Stimulated activated CD8-positive, alpha-beta memory T cell treated with anti-CD3 and anti-CD28 coated beads, Interleukin-2, amount 100 ng/mL, for 48 hours (primary cell): ENCODE data around the gene EPHB3.
"Not testable (repeated sequence)": the region's sequence is repeated elsewhere in the genome, so short reads cannot be mapped to it uniquely, and the experiment has no call there.

Source experiments
- DNase-seq, 2 donors: peaks; one replicate each; pipeline ENCODE4 v3.0.0-alpha.2; 2020; ENCODE audit warnings: low read depth in 2 of 2

The EPHB3 gene

GRCh38 chr3:184598574-184598927 is 37.0 kb downstream of the EPHB3 start:
- no peak for DNase-seq

GRCh38 chr3:184599143-184599542 is 37.6 kb downstream of the EPHB3 start:
- DNase-seq, result no peak

- DNase-seq, result no peak
Measured at GRCh38 chr3:184600685-184601377, 39.2 kb downstream of the EPHB3 start.

DNA sequence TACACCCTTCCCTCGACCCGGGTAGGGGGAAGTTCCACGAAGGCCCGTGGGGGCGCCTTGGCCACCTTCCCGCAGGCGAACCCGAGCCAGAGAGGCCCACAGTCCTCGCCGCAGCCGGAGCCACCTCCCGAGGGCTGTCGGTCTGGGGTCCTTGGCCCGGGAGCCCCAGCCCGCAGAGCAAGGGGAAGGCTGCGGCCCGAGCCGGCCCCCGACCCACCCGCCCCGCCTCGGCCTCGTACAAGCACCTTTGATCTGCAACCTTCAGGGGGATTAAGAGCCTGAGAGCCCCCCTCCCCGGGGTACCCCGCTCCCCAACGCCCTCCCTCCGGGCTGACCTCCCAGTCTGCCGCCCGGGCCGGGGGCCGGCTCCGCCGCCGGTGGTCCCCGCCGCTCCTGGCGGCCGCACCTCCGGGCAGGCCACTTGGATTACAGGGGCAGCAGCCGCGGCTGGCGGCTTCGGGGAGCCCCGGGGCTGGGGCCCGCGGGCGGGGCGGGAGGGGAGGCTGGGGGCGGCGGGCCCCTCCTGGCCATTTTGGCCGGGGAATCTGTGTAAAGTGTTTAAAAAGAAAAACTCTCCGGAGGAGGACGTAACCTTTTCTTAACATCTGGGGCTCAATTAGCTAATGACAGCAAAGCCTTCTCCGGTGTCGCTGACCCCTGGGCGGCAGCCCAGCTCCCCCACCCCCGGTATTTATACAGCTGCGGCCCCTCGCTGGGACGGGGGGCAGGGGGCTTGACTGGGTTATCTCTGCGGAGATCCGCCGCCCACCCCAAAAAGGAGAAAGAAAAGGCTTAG is 40.2 kb downstream of the EPHB3 start:
- DNase-seq, result no peak

DNA sequence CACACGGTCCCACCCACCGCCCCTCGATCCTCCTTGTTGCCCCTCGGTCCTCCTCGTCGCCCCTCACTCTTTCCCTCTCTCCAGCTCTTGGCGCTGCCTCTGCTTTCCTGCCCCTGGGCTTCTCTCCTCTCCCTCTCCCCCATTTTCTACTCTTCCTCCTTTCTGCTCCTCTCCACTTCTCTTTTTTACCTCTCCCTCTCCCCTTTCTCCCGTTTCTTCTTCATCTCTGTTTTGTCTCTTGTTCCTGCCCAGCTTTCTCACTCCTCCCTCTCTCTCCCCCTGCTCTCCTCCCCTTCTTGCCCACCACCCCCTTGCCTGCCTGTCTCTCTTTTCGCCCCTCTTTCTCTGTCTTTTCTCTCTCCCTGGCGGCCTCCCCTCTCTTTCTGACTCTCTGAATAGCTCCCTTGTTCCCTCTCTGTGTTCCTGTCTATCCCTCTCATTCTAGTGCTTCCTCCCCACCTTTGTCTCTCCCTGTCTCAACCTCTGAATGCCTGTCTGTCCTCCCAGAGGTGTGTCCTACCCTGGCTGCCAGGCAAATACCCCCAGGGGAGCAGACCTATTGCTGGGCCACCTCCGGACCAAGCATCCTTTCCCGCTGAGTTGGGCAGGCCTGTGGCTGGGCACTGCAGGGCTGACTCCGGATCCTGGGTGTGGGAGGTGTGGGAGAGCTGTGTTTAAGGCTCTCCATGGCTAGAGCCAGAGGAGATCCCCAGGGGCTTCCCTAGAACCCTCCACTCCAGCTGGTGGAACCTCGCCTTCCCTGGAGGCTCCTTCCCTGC is 41.0 kb downstream of the EPHB3 start:
- no peak for DNase-seq

GRCh38 chr3:184603151-184604030 is 41.8 kb downstream of the EPHB3 start:
- no peak for DNase-seq

- no peak for DNase-seq
Measured at GRCh38 chr3:184604039-184604601, 42.5 kb downstream of the EPHB3 start.

DNA sequence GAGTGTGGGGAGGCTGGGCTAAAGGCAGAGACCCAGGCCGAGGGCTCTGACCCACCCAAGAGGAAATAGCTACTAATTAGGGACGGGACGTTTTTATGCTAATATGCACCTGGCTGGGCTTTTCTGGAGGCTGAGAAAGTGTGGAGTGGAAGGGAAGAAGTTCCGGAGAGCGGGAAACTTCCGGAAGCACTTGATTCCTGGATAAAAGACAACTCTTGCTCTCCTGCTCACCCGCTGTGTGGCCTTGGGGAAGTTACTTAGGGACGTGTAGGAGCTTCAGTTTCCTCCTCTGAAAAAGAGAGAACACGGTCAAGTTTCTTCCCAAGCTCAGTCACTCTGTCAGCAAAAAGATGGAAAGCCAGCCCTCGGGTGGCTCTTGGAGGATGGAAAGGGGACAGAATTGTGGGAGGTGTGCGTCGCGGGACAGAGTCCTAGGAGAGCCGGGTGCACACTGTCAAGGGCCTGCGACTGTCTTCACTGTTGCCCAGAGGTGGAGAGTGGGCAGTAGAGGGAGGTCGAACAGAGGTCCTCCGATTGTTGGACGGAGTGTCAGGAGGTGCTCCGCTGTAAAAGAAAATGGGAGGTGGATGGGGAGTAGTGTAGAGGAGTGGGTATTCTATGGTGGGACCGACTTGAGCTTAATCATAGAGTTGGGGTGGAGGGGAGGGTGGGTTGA is 43.2 kb downstream of the EPHB3 start:
- DNase-seq, result no peak

DNA sequence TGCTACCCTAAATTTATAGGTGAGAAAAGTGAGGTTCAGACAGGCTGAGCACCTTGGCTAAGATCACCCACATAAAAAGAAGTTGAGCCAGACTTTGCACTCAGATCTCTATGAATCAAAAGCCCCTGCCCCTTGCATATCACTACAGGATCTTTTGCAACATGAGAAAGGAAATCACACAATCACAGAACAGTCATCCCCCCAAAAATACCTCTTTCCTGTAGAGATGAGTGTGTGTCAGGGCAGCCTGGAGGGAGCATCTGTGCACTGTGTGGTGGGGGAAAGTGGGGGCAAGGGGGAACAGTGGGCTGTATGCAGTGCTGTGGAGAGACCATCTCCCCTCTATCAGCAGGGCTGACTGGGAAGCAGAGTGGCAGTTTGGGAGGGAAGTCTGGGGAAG is 46.6 kb downstream of the EPHB3 start:
- DNase-seq, result peak in 1 of 2 donors; percentile 9

DNA sequence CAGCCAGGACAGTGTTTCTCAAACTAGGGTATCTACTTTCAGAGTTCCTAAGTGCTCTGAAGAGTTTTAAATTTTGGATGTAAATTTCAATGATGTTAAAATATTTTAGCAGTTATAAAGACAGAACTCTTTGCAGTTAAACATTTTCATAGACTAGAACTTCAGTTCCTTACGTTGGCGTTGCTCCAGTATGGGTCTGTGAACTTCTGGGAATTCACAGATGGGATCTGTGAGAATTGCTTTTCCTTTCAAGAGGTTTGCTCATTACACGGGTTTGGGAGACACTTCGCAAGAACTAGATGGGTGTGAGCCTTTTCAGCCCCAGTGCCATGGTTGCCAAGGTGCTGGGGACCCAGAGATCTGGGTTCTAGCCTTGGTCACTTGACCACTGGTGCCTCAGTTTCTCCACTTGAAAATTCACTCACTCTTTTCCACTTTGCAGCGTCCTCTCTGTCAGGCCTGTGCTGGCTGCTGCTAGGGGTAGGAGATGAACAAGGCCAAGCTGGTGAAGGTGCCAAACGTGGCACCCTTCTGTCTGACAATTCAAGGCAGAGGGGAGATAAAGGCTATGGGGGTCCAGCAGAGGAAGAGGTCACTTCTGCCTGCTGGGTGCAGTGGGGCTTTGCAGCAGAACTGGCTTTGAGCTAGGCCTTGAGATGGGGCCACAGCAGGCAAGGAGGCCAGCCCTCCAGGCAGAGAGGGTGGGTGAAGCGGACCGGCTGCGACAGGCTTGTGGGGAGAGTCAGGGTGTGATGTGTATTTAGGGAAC is 48.1 kb downstream of the EPHB3 start:
- DNase-seq, result no peak

DNA sequence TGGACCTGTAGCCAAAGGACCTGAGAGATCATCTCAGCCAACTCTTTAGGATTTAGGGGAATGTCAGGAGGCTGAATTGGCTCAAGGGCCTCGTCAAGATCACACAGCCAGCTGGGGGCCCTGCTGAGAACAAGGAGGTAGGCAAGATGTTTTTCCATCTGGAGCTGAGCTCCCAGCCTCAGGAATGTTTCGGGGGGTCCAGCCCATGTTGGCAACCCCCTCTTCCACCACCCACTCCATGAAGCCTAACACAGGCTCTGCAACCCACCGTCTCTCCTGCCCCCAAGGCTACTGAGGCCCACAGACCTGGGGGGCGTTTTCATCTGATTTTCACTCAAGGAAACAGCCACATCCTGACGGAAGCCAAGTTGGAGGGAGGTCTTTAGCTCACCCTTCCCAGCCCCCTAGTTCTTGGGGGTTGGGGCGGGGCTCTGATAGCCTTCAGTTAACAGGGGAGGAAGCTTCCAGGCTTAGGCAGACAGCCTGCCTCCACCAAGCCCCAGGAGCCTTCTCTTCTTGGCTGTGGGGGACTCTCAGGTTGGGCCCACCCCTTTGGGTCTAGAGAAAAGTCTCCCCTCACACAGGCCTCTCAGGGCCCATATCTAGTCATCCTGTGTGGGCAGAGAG is 48.8 kb downstream of the EPHB3 start:
- no peak for DNase-seq

DNA sequence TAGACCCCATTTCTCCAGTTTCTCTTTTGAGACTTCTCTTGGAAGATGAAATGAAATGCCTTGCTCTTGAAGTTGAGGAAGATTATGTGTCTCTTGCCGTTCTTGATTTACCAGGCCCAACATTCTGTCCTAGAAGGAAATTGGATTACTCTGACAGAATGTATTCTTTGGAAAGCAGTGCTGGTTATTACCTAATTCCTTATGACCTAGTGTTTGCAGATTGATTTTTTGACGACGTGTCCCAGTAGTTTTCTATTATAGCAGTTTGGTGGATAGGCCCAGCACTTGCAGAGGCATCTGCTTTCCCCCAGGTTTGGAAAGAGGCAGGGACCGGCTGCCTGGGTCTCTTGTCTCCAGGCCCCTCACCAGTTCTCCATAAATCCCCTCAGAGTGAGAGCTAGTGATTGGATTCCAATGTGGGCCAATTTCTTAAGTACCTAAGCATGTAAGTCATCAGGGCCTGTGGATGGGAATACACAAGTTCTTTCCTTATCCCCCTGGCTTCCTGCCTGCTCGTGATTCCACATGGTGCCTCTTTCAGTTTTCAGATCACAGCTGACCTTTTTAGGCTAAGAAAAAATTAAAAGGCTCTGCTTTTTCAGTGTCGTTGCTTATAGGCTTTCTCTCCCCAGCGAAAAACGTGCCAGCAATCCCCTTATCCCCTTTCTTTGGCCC is 50.2 kb downstream of the EPHB3 start:
- no peak for DNase-seq

DNA sequence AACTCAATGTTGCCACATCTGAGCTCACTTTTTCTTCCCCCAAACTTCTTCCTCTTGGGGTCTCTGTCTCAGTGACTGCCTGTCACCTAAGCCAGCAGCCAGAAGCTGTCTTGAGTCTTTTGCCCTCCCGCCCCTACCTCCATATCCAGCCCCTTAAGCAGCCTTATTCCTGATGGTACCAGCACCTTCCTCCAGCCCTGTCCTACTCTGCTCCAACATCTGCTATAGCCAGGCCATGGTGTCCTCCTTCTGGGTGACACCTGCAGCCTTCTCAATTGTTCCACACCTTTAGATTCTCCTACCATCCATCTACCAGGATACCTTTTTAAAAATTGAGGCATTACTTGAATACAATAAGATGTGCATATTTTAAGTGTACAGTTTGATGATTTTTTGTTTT is 53.8 kb downstream of the EPHB3 start:
- DNase-seq, result no peak

DNA sequence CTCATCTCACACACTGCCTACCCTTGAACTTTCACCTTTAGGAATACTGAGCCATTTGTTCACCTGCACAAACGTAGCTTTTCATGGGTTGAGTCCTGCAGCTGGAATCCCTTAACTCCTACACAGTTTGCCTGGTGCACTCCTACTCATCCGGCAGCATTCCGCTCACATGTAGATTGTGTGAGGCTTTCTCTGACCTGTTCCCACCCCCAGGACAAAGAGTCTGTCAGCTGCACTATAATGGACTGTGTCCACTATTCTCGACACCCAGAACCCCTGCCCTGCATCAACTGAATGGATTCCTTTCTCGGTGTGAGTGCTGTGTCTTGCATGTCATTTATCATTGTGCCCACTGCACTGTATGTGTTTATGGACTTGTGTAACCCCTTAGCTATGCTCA is 54.9 kb downstream of the EPHB3 start:
- DNase-seq, result no peak

DNA sequence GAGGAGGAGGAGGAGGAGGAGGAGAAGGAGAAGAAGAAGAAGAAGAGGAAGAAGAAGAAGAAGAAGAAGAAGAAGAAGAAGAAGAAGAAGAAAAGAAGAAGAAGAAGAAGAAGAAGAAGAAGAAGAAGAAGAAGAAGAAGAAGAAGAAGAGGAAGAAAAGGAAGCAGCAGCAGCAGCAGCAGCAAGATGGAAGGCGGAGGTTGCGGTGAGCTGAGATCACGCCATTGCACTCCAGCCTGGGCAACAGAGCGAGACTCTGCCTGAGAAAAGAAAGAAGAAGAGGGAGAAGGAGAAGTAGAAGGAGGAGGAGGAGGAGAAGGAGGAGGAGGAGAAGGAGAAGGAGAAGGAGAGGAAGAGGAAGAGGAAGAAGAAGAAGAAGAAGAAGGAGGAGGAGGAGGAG is 55.7 kb downstream of the EPHB3 start:
- DNase-seq, result not testable (repeated sequence)

DNA sequence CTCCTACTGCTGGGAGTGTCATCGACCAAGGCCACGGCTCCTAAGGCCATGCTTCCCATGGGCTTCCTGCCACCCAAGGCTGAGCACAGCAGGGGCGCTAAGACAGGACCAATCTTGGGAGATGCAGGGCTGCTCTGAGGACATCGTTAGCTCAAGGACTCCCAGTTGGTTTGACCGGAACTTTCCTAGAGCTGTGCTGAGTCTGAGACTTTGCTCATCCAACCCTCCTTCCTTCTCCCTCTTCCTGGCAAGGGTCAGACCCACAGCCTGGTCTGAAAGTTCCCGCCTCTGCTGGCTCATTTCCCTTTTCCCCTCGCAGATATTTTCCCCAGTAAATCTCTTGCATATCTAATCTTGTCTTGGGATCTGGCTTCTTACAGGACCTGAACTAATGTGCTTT is 57.2 kb downstream of the EPHB3 start:
- DNase-seq, result no peak

GRCh38 chr3:184619369-184619768 is 57.8 kb downstream of the EPHB3 start:
- no peak for DNase-seq

GRCh38 chr3:184619787-184620430 is 58.3 kb downstream of the EPHB3 start:
- DNase-seq, result no peak
